NCI-H345 (cell line): ENCODE results near the gene KRTAP9-7.
"Not testable (repeated sequence)": the region's sequence is repeated elsewhere in the genome, so short reads cannot be mapped to it uniquely, and the experiment has no call there.

Source experiments
- DNase-seq: peaks from one replicate; lab custom pipeline; 2025; lab: John Stamatoyannopoulos, UW

The KRTAP9-7 gene

GRCh38 chr17:41275648-41276190 lies at the start of gene KRTAP9-7:
TSS of gene KRTAP9-7 (plus strand) at chr17:41275698. CDS start at chr17:41275698, 0 bp downstream.
- DNase-seq: not testable (repeated sequence)

- no peak for DNase-seq
Observed at GRCh38 chr17:41226051-41226450, 49.4 kb upstream of the KRTAP9-7 start.

- DNase-seq: not testable (repeated sequence)
Observed at GRCh38 chr17:41226598-41227095, 48.9 kb upstream of the KRTAP9-7 start, which contains the start of gene KRTAP9-2. TSS of gene KRTAP9-2 (plus strand) at chr17:41226648. CDS start at chr17:41226655, 7 bp downstream.

GRCh38 chr17:41230094-41230493 lies 45.4 kb upstream of the KRTAP9-7 start:
- no peak for DNase-seq

- DNase-seq: no peak
Observed at GRCh38 chr17:41231731-41232130, 43.8 kb upstream of the KRTAP9-7 start.

- not testable (repeated sequence) for DNase-seq
Observed at GRCh38 chr17:41232399-41233105, 42.9 kb upstream of the KRTAP9-7 start, which contains the start of gene KRTAP9-3. TSS of gene KRTAP9-3 (plus strand) at chr17:41232449. CDS start at chr17:41232502, 53 bp downstream.

GRCh38 chr17:41237116-41237515 lies 38.4 kb upstream of the KRTAP9-7 start:
- DNase-seq: not testable (repeated sequence)

- DNase-seq: not testable (repeated sequence)
Observed at GRCh38 chr17:41237949-41238437, 37.5 kb upstream of the KRTAP9-7 start, which contains the start of gene KRTAP9-8. TSS of gene KRTAP9-8 (plus strand) at chr17:41237999. CDS start at chr17:41238052, 53 bp downstream.

- not testable (repeated sequence) for DNase-seq
Observed at GRCh38 chr17:41246995-41247787, 28.3 kb upstream of the KRTAP9-7 start.

GRCh38 chr17:41249637-41250240 lies 25.8 kb upstream of the KRTAP9-7 start, which contains the start of gene KRTAP9-4:
TSS of gene KRTAP9-4 (plus strand) at chr17:41249687. CDS start at chr17:41249721, 34 bp downstream.
- DNase-seq: not testable (repeated sequence)

- DNase-seq: no peak
Observed at GRCh38 chr17:41251261-41251660, 24.2 kb upstream of the KRTAP9-7 start.

- no peak for DNase-seq
Observed at GRCh38 chr17:41254861-41255260, 20.6 kb upstream of the KRTAP9-7 start.

GRCh38 chr17:41255381-41256290 lies 19.9 kb upstream of the KRTAP9-7 start, which contains the start of gene KRTAP9-9:
TSS of gene KRTAP9-9 (plus strand) at chr17:41255384.
- not testable (repeated sequence) for DNase-seq

- DNase-seq: no peak
Observed at GRCh38 chr17:41256291-41256685, 19.2 kb upstream of the KRTAP9-7 start.

GRCh38 chr17:41258406-41258805 lies 17.1 kb upstream of the KRTAP9-7 start:
- DNase-seq: no peak

- DNase-seq: no peak
Observed at GRCh38 chr17:41263212-41263611, 12.3 kb upstream of the KRTAP9-7 start.

GRCh38 chr17:41264599-41264998 lies 10.9 kb upstream of the KRTAP9-7 start:
- no peak for DNase-seq

- no peak for DNase-seq
Observed at GRCh38 chr17:41265078-41265477, 10.4 kb upstream of the KRTAP9-7 start, which contains the start of gene KRTAP9-6. TSS of gene KRTAP9-6 (plus strand) at chr17:41265378. CDS start at chr17:41265378, 0 bp downstream.

GRCh38 chr17:41267711-41268110 lies 7.8 kb upstream of the KRTAP9-7 start:
- no peak for DNase-seq

- not testable (repeated sequence) for DNase-seq
Observed at GRCh38 chr17:41271323-41271722, 4.2 kb upstream of the KRTAP9-7 start.
